K562 (cell line): ENCODE data around the gene RREB1. TPM values are rescaled to one million over a fixed set of nuclear protein-coding genes. Genes with fewer than 3 reads are reported as not detected.

Experiments used
- ATAC-seq: fragments of 200-7000 bp; cut with Tn5 transposase; 3 replicates; pipeline ENCODE4 v1.9.1; 2020; ENCODE audit warnings: moderate library complexity
- BruUV-seq: library from RNA; stranded (reverse); fragments of 400-500 nt; replicated peaks from 2 replicates; lab custom pipeline; 2021; lab: Mats Ljungman, UMichigan
- CTCF ChIA-PET: fragments of 300-600 bp; formaldehyde crosslinking; extraction: SDS; loops from one replicate; lab custom pipeline; 2021; ENCODE audit warnings: low intra/inter-chr PET ratio; lab: Yijun Ruan, JAX
- POLR2A ChIA-PET: fragments of 300-600, 350-650 bp; sonication (Branson Sonifier 250); formaldehyde crosslinking; extraction: SDS; loops from one replicate; lab custom pipeline; 2021; ENCODE audit warnings: antibody characterized with exemption, inconsistent platforms; lab: Yijun Ruan, JAX
- DNase-seq, 4 experiments: peaks; one replicate each; pipeline versions ENCODE4 v3.0.0 to v3.0.0-alpha.2; 2011 to 2018; ENCODE audit warnings: low spot score in 3 of 4, mixed read lengths in 3 of 4; ENCODE audit errors: extremely low read depth in 1 of 4
- FAIRE-seq: peaks from 2 replicates; lab custom pipeline; 2011; peaks lifted over from hg19 to GRCh38; lab: Jason Lieb, UNC
- H2AFZ ChIP-seq: 2 replicates; pipeline ENCODE4 v1.6.0; 2011; ENCODE audit warnings: low read depth, low read length, control low read depth, inconsistent platforms
- H3K27ac ChIP-seq: fragments of 200-600 bp; 3 replicates; pipeline ENCODE4 v1.8.0; 2011; ENCODE audit warnings: low read depth, mild to moderate bottlenecking, control low read depth, inconsistent platforms, low read length, moderate library complexity, mixed read lengths; ENCODE audit errors: extremely low read depth
- H3K27me3 ChIP-seq, 2 experiments: fragments of 300-600 bp in 1 of 2; 2 replicates in 1 of 2; 3 replicates in 1 of 2; pipeline versions ENCODE4 v1.6.0 to v1.8.0; 2011; ENCODE audit warnings: inconsistent platforms in 2 of 2, low read length in 2 of 2, mild to moderate bottlenecking in 1 of 2, mixed read lengths in 1 of 2, moderate library complexity in 1 of 2; ENCODE audit not compliant: control insufficient read depth in 2 of 2, insufficient read depth in 2 of 2
- H3K36me3 ChIP-seq: fragments of 300-600 bp; 3 replicates; pipeline ENCODE4 v1.8.0; 2011; ENCODE audit warnings: mild to moderate bottlenecking, low read length, inconsistent platforms; ENCODE audit not compliant: control insufficient read depth, insufficient read depth
- H3K4me1 ChIP-seq, 2 experiments: fragments of 200-600 bp in 1 of 2; replicated peaks in 1 of 2; 2 replicates in 1 of 2; 3 replicates in 1 of 2; pipeline versions ENCODE4 v1.5.1 to v1.8.0; 2011; ENCODE audit warnings: inconsistent platforms in 2 of 2, low read length in 2 of 2, mild to moderate bottlenecking in 1 of 2, mixed read lengths in 1 of 2, moderate library complexity in 1 of 2; ENCODE audit not compliant: control insufficient read depth in 2 of 2, insufficient read depth in 2 of 2
- H3K4me2 ChIP-seq: 2 replicates; pipeline ENCODE4 v1.6.1; 2011; ENCODE audit warnings: low read length, control low read depth, inconsistent platforms, mixed read lengths; ENCODE audit not compliant: insufficient read depth
- H3K4me3 ChIP-seq: fragments of 200-600 bp; sonication (generic), shearing (Covaris generic); 2 replicates; pipeline ENCODE4 v1.5.1; 2016; ENCODE audit warnings: control low read depth, inconsistent platforms
- H3K79me2 ChIP-seq: fragments of 200-600 bp; 3 replicates; pipeline ENCODE4 v1.8.0; 2011; ENCODE audit warnings: low read length, inconsistent platforms; ENCODE audit not compliant: control insufficient read depth, insufficient read depth
- H3K9ac ChIP-seq, 2 experiments: 2 replicates each; pipeline versions ENCODE4 v1.6.0 to v1.6.1; 2011; ENCODE audit warnings: low read depth in 2 of 2, low read length in 2 of 2, control low read depth in 1 of 2, inconsistent platforms in 1 of 2, mild to moderate bottlenecking in 1 of 2, mixed read lengths in 1 of 2; ENCODE audit not compliant: insufficient read depth in 1 of 2
- H3K9me1 ChIP-seq: one replicate; pipeline ENCODE4 v1.6.0; 2011; ENCODE audit warnings: inconsistent platforms, mild to moderate bottlenecking, low read length, moderate library complexity; ENCODE audit not compliant: control insufficient read depth, insufficient read depth
- H3K9me3 ChIP-seq: replicated peaks from 2 replicates; pipeline ENCODE4 v1.5.1; 2011; ENCODE audit warnings: low read depth, low read length, inconsistent platforms; ENCODE audit not compliant: control insufficient read depth, insufficient read depth
- H4K20me1 ChIP-seq: replicated peaks from 2 replicates; pipeline ENCODE4 v1.6.1; 2011; ENCODE audit warnings: low read length, inconsistent platforms, mixed read lengths; ENCODE audit not compliant: control insufficient read depth, insufficient read depth
- ARID2 ChIP-seq: fragments of 450-650 bp; IDR thresholded peaks from 2 replicates; pipeline ENCODE4 v1.6.1; 2017; ENCODE audit warnings: antibody characterized with exemption, mild to moderate bottlenecking
- CHCHD3 ChIP-seq: fragments of 250-450 bp; sonication (Bioruptor Pico); IDR thresholded peaks from 2 replicates; pipeline ENCODE4 v2.1.2; 2022; ENCODE audit warnings: mild to moderate bottlenecking
- SMC3 ChIP-seq: conservative IDR thresholded peaks from 2 replicates; pipeline ENCODE4 v1.6.1; 2011; ENCODE audit warnings: low read depth, low read length, improper control_type of control experiment; ENCODE audit not compliant: insufficient read depth
- WGBS: fragments of 100-300 bp; shearing (Covaris generic); methylation state at CpG from one replicate; pipeline ENCODE4 v1.1.6; 2016; ENCODE audit warnings: low coverage, mixed read lengths; ENCODE audit not compliant: insufficient coverage; ENCODE audit errors: missing lambda C conversion rate; 5-methylcytosine and 5-hydroxymethylcytosine counted together
- in situ Hi-C: fragments of 300-500 bp; cut with MboI; formaldehyde crosslinking; loops from 4 replicates; pipeline ENCODE4 v1.15.0; 2018; ENCODE audit warnings: inconsistent platforms, mixed read lengths
- intact Hi-C: fragments of 100-400 bp; cut with micrococcal nuclease; formaldehyde crosslinking; loops from 2 replicates; pipeline ENCODE4 v1.14.2; 2022
- polyA plus RNA-seq, 8 experiments: library from polyadenylated mRNA; depleted of rRNA in 4 of 8; stranded (reverse) in 5 of 8; unstranded in 3 of 8; fragments of >200 nt; fragmentation: Nextera tagmentation in 2 of 8; fragmentation: Illumina TruSeq in 1 of 8; extraction: Ambion mirVana in 2 of 8; extraction: Trizol in 1 of 8; gene quantifications; 2 replicates each; pipeline versions ENCODE4 v1.2.1 to v1.2.3, GENCODE V29; 2011 to 2014; ENCODE audit warnings: inconsistent platforms in 1 of 8, missing spikeins in 1 of 8
- total RNA-seq, 7 experiments: library from RNA; depleted of rRNA in 6 of 7; stranded (reverse); fragments of >200 nt in 6 of 7; fragmentation: Illumina TruSeq in 2 of 7; extraction: Trizol in 2 of 7; gene quantifications; 2 replicates each; pipeline versions ENCODE4 v1.2.1 to v1.2.3, GENCODE V29; 2011 to 2021; ENCODE audit warnings: low replicate concordance in 1 of 7
- TF ChIP-seq, protein P1 (sequence below): IDR thresholded peaks from 2 replicates; pipeline ENCODE4 v1.6.1; 2012; ENCODE audit warnings: low read depth, low read length, improper control_type of control experiment, borderline replicate concordance
- TF ChIP-seq, protein P2 (sequence below): fragments of 250-450 bp; sonication (Bioruptor Pico); IDR thresholded peaks from 2 replicates; pipeline ENCODE4 v1.8.0; 2021; ENCODE audit warnings: mild to moderate bottlenecking, moderate library complexity
- TF ChIP-seq, protein P3 (sequence below): sonication (generic); formaldehyde crosslinking; IDR thresholded peaks from 2 replicates; pipeline ENCODE4 v1.8.1; 2023; ENCODE audit warnings: mild to moderate bottlenecking, missing genetic modification reagents

The RREB1 gene
- total and polyA plus RNA-seq, 9 of the 15 experiments (the other 6 are each of a cell fraction or from before 2014, with no cell fraction given) = 3.3 to 64.2 (median 19.3) TPM

DNA sequence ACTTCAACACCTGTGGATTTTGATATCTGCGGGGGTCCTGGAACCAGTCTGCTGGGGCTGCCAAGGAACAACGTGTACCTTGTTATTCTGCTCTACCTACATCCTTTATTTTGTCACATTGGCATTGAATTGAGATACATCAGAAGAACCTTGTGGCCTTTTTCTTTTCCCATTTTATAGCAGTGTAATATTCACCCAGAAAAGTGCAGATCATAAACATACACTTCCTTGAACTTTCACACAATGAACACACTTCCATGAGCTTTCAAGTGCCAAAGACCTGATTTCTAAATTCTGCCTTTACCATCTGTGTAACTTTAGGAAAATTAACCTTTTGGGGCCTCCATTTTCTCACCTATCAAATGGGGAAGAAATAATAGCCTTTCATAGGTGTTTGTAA lies 29.9 kb upstream of the RREB1 start:
- FAIRE-seq = no peak
- intact Hi-C loops = no loop called here

More for the DNA sequence above, 29.9 kb upstream of the RREB1 start:
- no peaks in the 10 kb centered on the region for H3K79me2 ChIP-seq
- H3K4me2 ChIP-seq = no peak overlapping the region
- H4K20me1 ChIP-seq = no peaks in the 10 kb centered on the region
- H3K9me3 ChIP-seq = no peaks in the 10 kb centered on the region
- TF ChIP-seq SMC3 (no peak), CHCHD3 (CRISPR knock-in tag) (no peak), ARID2 (no peak)
- TF ChIP-seq, protein P1, sequence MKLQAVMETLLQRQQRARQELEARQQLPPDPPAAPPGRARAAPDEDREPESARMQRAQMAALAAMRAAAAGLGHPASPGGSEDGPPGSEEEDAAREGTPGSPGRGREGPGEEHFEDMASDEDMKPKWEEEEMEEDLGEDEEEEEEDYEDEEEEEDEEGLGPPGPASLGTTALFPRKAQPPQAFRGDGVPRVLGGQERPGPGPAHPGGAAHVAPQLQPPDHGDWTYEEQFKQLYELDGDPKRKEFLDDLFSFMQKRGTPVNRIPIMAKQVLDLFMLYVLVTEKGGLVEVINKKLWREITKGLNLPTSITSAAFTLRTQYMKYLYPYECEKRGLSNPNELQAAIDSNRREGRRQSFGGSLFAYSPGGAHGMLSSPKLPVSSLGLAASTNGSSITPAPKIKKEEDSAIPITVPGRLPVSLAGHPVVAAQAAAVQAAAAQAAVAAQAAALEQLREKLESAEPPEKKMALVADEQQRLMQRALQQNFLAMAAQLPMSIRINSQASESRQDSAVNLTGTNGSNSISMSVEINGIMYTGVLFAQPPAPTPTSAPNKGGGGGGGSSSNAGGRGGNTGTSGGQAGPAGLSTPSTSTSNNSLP = no peak
- TF ChIP-seq, protein P2, sequence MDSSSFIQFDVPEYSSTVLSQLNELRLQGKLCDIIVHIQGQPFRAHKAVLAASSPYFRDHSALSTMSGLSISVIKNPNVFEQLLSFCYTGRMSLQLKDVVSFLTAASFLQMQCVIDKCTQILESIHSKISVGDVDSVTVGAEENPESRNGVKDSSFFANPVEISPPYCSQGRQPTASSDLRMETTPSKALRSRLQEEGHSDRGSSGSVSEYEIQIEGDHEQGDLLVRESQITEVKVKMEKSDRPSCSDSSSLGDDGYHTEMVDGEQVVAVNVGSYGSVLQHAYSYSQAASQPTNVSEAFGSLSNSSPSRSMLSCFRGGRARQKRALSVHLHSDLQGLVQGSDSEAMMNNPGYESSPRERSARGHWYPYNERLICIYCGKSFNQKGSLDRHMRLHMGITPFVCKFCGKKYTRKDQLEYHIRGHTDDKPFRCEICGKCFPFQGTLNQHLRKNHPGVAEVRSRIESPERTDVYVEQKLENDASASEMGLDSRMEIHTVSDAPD (CRISPR knock-in tag) = no peak
- TF ChIP-seq, protein P3, sequence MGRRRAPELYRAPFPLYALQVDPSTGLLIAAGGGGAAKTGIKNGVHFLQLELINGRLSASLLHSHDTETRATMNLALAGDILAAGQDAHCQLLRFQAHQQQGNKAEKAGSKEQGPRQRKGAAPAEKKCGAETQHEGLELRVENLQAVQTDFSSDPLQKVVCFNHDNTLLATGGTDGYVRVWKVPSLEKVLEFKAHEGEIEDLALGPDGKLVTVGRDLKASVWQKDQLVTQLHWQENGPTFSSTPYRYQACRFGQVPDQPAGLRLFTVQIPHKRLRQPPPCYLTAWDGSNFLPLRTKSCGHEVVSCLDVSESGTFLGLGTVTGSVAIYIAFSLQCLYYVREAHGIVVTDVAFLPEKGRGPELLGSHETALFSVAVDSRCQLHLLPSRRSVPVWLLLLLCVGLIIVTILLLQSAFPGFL (CRISPR knock-in tag) = no peak
- H3K36me3 ChIP-seq = no peaks in the 10 kb centered on the region
- DNase-seq (no peak), ATAC-seq (no peak)
- H3K27me3 ChIP-seq = no peaks in the 10 kb centered on the region
- BruUV-seq = no TSS peak
- in situ Hi-C loops = no loop called here
- ChIA-PET CTCF (interaction anchor here (0.6 kb wide), 1 partner anchor 141 kb away, joined by 4 read pairs; no protein-coding TSS in a partner anchor), POLR2A (interaction anchor here (1.6 kb wide), 1 partner anchor 17 kb away, joined by 4 read pairs; no protein-coding TSS in a partner anchor)
- no peak overlapping the region for H3K27ac ChIP-seq
- no peaks in the 10 kb centered on the region; a peak in 1 of 5 replicates for H3K4me1 ChIP-seq
- H2AFZ ChIP-seq = no peak overlapping the region
- no peaks in the 10 kb centered on the region for H3K9me1 ChIP-seq
- no peak overlapping the region for H3K4me3 ChIP-seq
- no peak overlapping the region for H3K9ac ChIP-seq
- WGBS = 59% methylated on average over 2 of the region's 2 CpGs
